ENCODE data around the gene UBXN11.

The UBXN11 gene

GRCh38 chr1:26268290-26269197 is 37.9 kb downstream of the UBXN11 start:
- DNase-seq (ENCODE audit: low spot score) = no peak

GRCh38 chr1:26265405-26265804 is 41.0 kb downstream of the UBXN11 start:
- no peak for DNase-seq (ENCODE audit: low spot score)

- DNase-seq (ENCODE audit: low spot score) = no peak
Measured at GRCh38 chr1:26263212-26263611, 43.2 kb downstream of the UBXN11 start.

DNA sequence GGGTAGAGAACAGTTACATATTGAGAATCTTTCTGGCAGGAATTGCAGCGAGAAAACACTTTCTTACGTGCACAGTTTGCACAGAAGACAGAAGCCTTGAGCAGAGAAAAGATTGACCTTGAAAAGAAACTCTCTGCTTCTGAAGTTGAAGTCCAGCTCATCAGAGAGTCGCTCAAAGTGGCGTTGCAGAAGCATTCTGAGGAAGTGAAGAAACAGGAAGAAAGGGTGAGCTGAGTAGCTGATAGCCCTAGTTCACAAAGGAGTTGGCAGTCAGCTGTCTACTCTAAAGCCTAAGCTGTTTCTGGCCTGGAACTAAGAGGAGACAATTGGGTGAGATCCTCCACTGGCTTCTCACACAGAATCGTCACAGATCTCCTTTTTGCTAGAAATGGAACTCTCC is 46.9 kb downstream of the UBXN11 start:
- no peak for DNase-seq (ENCODE audit: low spot score)

GRCh38 chr1:26259005-26259404 is 47.4 kb downstream of the UBXN11 start:
- no peak for DNase-seq (ENCODE audit: low spot score)

DNA sequence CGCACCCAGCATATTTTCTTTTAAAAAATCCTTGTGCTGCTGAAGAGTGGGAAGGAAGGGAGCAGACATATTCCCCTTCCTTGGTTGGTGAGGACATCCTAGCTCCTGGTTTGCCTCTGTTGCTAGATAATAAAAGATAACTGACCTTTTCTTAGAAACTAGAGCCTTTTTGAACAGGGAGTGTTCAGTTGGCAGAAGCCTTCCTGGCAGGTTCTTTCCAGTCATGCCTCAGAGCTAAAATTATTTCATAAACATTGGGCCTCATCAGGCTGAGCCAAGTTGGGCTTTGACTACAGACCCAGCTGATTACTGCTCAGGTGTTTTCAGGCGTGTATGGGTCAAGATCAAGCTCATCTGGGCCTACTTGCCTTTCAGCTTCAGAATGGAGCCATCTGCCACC is 49.2 kb downstream of the UBXN11 start:
- DNase-seq (ENCODE audit: low spot score) = no peak

DNA sequence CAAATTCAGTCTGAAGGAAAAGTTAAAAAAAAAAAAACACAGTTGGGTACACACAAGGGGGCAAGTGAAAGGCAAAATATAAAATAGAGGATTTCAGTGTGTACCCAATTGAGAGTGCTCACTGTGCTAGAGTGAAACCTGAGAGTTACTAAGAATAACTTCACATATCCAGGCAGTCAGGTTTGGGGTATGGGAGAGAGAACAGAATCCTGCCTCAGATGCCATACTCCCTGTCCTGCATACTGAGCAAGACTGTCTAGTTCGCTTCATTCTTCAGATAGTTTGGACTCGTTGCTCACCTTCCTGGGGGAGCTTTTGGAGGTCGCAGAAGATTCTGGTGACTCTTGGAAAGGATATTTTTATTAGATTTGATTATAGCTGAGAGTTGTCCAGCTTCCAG is 52.0 kb downstream of the UBXN11 start:
- no peak for DNase-seq (ENCODE audit: low spot score)

DNA sequence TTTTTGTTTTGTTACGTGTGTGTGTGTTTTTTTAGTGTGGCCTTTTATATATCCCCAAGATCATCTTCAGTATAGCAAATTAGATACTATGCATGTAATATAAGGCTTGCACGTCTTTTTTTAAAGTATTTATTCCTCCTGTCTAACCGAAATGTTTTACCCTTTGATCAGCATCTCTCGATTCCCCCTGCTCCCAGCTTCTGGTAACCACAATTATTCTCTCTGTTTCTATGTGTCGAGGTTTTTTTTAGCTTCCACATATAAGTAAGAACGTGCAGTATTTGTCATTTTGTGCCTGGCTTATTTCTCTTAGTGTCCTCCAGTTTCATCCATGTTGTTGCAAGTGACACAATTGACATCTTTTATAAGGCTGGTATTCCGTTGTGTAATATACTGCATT is 53.7 kb downstream of the UBXN11 start:
- no peak for DNase-seq (ENCODE audit: low spot score)

- DNase-seq (ENCODE audit: low spot score) = no peak
Measured at GRCh38 chr1:26239936-26240335, 66.5 kb downstream of the UBXN11 start.

GRCh38 chr1:26237230-26237966 is 69.0 kb downstream of the UBXN11 start:
- no peak for DNase-seq (ENCODE audit: low spot score)

- DNase-seq (ENCODE audit: low spot score) = no peak
Measured at GRCh38 chr1:26234644-26235370, 71.6 kb downstream of the UBXN11 start.

- peak; percentile 93 for DNase-seq (ENCODE audit: low spot score)
Measured at GRCh38 chr1:26233903-26234643, 72.4 kb downstream of the UBXN11 start, which contains the start of gene CEP85. TSS of gene CEP85 (plus strand) at chr1:26234200. CDS start at chr1:26239784, 5,584 bp downstream.

Data from HuH-7.5 (cell line).